Skin of body (tissue), 2 donors: Measurements from ENCODE around the gene SLC30A3. TPM values are rescaled to one million over a fixed set of nuclear protein-coding genes. Genes with fewer than 3 reads are reported as not detected.
"Not testable (repeated sequence)": the region's sequence is repeated elsewhere in the genome, so short reads cannot be mapped to it uniquely, and the experiment has no call there.

ENCODE experiments used
- DNase-seq: peaks from one replicate; lab custom pipeline; 2025; lab: John Stamatoyannopoulos, UW
- total RNA-seq: library from RNA; depleted of rRNA; stranded (reverse); fragments of >200 nt; gene quantifications from one replicate; pipeline ENCODE4 v1.2.3, GENCODE V29; 2014

Gene SLC30A3, protein sequence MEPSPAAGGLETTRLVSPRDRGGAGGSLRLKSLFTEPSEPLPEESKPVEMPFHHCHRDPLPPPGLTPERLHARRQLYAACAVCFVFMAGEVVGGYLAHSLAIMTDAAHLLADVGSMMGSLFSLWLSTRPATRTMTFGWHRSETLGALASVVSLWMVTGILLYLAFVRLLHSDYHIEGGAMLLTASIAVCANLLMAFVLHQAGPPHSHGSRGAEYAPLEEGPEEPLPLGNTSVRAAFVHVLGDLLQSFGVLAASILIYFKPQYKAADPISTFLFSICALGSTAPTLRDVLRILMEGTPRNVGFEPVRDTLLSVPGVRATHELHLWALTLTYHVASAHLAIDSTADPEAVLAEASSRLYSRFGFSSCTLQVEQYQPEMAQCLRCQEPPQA
- total RNA-seq, result 0.10 TPM

- DNase-seq, result no peak
Observed at GRCh38 chr2:27262379-27263286, at the start of gene SLC30A3. Gene SLC30A3 (minus strand): TSS chr2:27263047. CDS start chr2:27262906, 141 bp downstream.

- DNase-seq, result no peak
Observed at GRCh38 chr2:27312152-27312551, 49.3 kb upstream of the SLC30A3 start.

DNA sequence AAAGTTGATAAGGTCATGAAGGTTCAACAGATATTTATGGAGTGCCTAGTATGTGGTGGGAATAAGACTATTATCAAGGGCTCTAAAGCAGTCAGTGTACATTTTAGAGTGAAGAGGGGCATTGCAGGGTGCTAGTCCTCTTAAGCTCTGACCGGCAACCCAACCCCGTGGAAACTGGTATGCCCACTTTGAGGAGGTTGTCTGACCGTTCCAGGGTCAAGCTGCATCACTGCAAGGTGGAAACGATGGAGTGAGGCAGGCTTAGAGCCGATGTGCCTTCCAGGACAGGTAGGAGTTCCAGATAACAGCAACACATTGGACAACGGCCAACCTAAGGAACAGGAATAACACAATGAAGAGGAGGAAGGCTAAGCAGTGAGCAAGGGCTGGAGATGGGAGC lies 46.8 kb upstream of the SLC30A3 start:
- no peak for DNase-seq

DNA sequence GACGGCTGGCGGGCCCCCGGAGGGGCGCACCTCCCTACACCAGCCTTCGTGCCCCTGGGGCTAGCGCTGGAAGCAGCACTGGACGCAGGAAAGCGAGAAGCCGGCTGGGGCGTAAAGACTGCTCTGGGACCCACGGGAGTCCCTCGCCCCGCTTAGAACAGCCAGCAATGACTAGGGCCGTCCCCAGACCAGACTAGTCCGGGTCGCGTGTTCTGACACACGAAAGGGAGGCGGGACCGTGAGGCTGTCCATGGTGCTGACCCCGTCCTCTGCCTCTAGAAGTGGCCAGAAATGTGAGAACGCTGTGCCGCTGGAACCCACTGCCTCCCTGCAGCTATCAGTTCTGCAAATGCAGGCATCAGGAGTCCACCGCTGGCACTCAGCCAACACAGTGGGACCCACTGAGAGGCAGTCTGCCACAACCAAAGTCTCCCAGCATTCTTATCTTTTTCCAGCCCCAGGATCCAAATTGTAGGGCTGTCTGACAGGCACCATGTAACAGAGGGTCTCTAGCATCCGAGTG lies 45.6 kb upstream of the SLC30A3 start, which contains the start of gene UCN:
TSS of gene UCN (minus strand) at position 87 of the 523 bp plus-strand sequence. CDS start 550 bp downstream, outside the sequence.
- no peak for DNase-seq

DNA sequence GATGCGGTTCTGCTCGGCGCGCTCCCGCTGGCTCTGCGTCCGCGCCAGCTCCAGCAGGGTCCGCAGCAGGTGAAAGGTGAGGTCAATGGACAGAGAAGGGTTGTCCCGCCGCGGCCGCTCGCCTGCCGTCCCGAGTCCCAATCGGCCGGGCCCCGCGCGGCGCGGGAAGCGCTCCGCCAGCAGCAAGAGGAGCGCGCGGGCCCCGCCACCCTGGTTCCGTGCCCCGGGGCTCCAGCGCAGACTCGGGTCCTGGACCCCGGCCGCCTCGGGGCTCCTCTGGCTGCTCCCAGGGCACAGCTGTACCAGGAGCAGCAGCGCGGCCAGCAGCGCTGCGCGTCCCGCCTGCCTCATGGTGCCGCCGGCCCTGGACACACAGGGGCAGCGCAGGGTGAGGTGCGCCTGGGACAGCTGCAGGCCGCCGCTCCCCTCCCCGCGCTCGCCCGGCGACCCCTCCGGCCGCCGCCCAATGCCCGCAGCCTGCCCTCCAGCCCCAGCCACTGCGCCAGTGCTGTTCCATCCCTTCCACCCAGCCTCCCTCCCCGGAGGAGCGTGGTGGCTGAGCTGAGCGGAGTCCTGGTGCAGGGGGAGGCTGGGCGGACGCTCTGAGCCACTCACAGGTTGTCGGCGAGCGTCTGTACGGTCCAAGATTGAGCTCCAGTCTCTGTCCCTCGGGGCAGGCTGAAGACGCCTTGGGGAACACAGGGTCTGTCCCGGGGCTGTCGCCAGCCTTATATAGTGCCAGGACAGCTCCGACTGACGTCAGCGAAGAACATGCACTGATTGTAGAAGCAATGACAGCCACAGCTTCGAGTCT lies 44.9 kb upstream of the SLC30A3 start:
- DNase-seq, result no peak

GRCh38 chr2:27307287-27307544 lies 44.4 kb upstream of the SLC30A3 start:
- no peak for DNase-seq

DNA sequence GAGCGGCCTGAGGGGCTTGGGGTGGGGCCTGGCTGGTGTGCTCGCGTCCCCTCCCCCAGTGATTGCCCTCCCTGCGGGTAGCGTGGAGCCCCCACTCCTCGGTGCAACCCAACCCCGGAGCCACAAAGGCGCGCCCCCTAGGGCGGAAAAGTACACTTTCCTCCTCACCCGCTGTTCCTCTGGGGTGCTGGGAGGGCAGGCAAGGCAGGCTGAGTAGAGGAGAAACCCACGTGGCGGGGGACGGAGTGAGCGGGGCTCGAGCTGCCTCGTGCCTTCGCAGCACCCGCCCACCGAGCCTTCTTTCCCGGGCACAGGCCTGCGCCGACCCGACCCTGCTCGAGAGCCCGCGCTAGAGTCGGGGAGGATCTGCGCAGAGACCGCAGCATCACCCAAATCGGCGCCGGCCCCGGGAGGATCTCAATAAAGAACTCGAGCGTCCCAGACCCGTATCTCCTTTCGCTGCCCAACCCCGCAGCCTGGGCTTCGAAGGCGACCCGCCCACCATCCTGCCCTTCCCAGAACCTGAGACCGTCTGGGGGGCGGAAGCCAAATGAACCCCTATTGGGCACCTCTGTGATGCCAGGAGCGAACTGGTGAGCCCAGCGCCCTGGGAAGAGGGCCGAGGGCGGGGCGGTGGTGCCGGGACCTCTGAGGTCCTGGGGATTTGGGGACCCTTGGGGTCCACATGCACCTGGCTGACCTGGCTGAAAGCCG lies 43.9 kb upstream of the SLC30A3 start:
- DNase-seq, result no peak

DNA sequence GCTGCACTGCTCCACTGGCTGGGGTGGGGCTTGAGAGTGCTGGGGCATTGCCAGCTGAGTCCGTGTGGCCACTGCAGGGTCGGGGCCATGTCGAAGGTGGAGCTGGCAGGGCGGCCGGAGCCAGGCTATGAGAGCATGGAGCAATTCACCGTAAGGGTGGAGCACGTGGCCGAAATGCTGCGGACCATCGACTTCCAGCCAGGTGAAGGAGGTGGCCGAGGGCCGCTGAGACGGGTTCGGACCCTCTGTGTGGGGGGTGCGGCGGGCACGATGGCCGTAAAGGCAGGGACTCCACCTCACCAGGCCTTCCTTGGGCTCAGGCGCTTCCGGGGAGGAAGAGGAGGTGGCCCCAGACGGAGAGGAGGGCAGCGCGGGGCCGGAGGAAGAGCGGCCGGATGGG lies 43.3 kb upstream of the SLC30A3 start:
- DNase-seq, result no peak

DNA sequence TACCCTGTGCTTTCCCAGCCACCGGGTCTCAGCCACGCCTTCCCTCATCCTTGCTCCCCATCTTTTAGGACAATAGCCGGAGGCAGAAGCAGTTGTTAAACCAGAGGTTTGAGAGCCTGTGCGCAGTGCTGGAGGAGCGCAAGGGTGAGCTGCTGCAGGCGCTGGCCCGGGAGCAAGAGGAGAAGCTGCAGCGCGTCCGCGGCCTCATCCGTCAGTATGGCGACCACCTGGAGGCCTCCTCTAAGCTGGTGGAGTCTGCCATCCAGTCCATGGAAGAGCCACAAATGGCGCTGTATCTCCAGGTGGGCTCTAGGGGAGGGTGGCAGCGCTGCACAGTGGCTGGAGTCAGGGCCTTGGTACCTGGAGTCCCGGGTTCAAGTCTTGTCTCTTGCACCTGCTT lies 42.7 kb upstream of the SLC30A3 start:
- no peak for DNase-seq

DNA sequence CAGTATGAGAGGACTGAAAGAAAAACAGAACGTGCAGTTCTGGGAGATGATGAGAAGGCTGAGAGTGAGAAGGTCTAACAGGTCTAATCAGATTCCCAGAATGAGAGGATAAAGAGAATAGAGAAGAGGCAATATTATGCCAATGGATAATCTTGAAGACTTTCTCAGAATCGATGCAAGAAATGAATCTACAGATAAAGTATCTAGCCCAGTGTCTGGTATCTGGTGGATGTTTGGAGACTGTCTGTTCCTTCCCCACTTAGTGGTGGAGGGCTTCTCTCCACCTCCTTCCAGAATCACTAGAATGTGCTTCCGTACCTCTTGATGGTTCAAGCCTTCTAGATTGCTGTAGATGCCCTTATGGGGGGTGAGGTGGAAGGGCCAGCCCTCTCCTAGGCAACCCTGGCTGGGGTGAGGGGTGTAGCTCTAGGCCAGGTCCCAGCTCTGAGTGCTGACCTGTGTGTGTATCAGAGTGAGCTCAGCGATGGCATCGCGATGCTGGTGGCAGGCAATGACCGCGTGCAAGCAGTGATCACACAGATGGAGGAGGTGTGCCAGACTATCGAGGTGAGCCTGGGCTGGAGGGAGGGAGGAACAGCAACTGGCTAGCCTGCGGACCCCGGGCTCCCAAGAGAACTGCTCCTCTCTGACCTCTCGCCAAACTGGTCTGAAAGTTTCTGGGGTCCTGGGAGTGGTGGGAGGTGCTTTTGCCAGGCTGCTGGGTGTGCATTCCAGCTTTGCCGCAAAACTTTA lies 41.8 kb upstream of the SLC30A3 start:
- no peak for DNase-seq

GRCh38 chr2:27303093-27304025 lies 40.5 kb upstream of the SLC30A3 start:
- no peak for DNase-seq

DNA sequence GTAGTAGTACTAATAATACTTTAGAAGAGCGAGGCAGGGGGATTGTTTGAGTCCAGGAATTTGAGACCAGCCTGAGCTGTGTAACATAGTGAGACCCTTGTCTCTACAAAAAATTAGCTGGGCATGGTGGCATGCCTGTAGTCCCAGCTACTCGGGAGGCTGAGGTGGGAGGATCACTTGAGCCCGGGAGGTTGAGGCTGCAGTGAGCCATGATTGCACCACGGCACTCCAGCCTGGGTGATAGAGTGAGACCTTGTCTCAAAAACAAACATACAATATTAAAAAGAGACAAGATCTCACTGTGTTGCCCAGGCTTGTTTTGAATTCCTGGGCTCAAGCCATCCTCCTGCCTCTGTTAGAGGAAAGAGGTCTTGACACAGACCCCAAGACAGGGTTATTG lies 37.8 kb upstream of the SLC30A3 start:
- not testable (repeated sequence) for DNase-seq

GRCh38 chr2:27298391-27299080 lies 35.7 kb upstream of the SLC30A3 start:
- no peak for DNase-seq

DNA sequence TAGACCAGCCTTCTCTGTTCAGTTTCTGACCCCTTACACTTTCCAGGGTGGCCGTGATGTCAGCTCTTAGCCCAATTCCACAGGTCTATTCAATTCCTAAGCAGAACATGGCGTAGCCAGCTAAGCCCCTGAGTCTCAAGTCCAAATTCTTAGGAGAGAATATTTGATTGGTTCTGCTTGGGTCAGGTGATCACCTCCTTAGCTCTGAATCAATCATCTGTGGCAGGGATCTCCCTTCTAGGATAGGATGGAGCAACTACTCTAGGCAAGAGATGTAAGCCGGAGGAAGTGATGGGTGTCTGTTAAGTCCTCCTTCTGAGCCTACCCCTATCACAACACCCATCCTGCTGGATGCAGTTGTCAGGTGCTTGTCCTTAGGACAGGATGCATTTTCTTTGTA lies 34.3 kb upstream of the SLC30A3 start:
- DNase-seq, result no peak

- no peak for DNase-seq
Observed at GRCh38 chr2:27296481-27296880, 33.6 kb upstream of the SLC30A3 start.

DNA sequence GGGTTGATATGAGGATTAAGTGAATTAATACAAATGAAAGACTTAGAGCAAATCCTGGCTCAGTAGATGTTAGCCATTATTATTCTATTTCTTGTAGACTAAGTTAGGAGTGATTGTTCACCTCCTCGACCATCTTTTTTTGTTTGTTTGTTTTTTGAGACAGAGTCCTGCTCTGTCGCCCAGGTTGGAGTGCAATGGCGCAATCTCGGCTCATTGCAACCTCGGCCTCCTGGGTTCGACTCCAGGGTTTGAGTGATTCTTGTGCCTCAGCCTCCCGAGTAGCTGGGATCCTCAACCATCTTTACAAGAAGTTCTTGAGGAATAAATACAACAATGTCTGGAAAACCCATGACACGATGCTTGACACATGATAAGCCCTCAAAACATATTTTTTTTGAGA lies 32.1 kb upstream of the SLC30A3 start:
- DNase-seq, result no peak

DNA sequence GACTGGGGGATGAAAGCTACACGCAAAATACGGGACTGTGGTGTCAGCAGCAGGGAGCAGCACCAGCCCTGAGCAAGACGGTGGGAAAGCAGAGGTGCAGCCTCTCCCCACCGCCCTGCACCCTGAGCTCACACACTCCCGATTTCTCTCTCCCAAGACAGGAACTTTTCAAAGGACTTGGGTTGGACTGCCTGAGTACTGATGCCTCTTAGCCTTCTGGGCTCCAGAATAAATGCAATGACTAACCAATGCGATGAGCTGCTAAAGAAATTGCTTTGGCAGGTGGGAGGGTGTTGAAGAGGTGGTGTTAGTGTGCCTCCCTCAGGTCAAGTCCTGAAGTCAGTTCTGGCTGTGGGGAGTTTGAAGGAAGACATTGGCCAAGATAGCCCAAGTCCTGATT lies 29.0 kb upstream of the SLC30A3 start:
- DNase-seq, result no peak

- no peak for DNase-seq
Observed at GRCh38 chr2:27290549-27290948, 27.7 kb upstream of the SLC30A3 start.
